Tibial nerve (tissue), 4 donors: ENCODE data around the gene FAM98A. TPM values are rescaled to one million over a fixed set of nuclear protein-coding genes. Genes with fewer than 3 reads are reported as not detected.

Experiments used
- DNase-seq, 2 donors: peaks; one replicate each; pipeline ENCODE4 v3.0.0-alpha.2; 2019; ENCODE audit warnings: low spot score in 2 of 2
- H3K27ac ChIP-seq, 4 donors: fragments of 200-600 bp; sonication (generic) in 3 of 4; one replicate each; pipeline ENCODE4 v1.5.1; 2017 to 2019; ENCODE audit warnings: mild to moderate bottlenecking in 1 of 4
- H3K27me3 ChIP-seq, 2 donors: fragments of 200-600 bp; sonication (generic) in 1 of 2; one replicate each; pipeline versions ENCODE4 v1.5.1 to v1.6.0; 2017 to 2019
- H3K36me3 ChIP-seq, 3 donors: fragments of 200-600 bp; sonication (generic); one replicate each; pipeline ENCODE4 v1.5.1; 2018 to 2019
- H3K4me1 ChIP-seq, 4 donors: fragments of 200-600 bp; sonication (generic) in 3 of 4; one replicate each; pipeline ENCODE4 v1.5.1; 2017 to 2019
- H3K4me3 ChIP-seq, 4 donors: fragments of 200-600 bp; sonication (generic) in 3 of 4; one replicate each; pipeline ENCODE4 v1.5.1; 2017 to 2019; ENCODE audit warnings: mild to moderate bottlenecking in 1 of 4, moderate library complexity in 1 of 4
- H3K9me3 ChIP-seq, 4 donors: fragments of 200-600 bp; sonication (generic) in 3 of 4; one replicate each; pipeline ENCODE4 v1.5.1; 2017 to 2019
- EP300 ChIP-seq, 2 donors: sonication (generic); formaldehyde crosslinking; IDR thresholded peaks; one replicate each; pipeline ENCODE4 v1.6.1; 2017; ENCODE audit warnings: antibody characterized with exemption in 2 of 2, mild to moderate bottlenecking in 1 of 2
- POLR2A ChIP-seq, 2 donors: fragments of 450-650 bp; IDR thresholded peaks; one replicate each; pipeline ENCODE4 v1.6.1; 2017; ENCODE audit warnings: antibody characterized with exemption in 2 of 2, mild to moderate bottlenecking in 2 of 2, moderate library complexity in 2 of 2
- WGBS, 2 donors: methylation state at CpG; one replicate each; pipeline ENCODE4 v1.1.5; 2018; 5-methylcytosine and 5-hydroxymethylcytosine counted together
- total RNA-seq, 4 donors: library from RNA; depleted of rRNA; stranded (reverse); fragments of >200 nt; gene quantifications; one replicate each; pipeline ENCODE4 v1.1.0, GENCODE V29; 2016
- TF ChIP-seq, protein P1 (sequence below), 5 experiments: fragments of 200-600 bp in 3 of 5; fragments of 450-650 bp in 2 of 5; sonication (generic) in 3 of 5; IDR thresholded peaks; one replicate each; pipeline ENCODE4 v1.5.1; 2016 to 2019; ENCODE audit warnings: antibody characterized with exemption in 5 of 5, mild to moderate bottlenecking in 3 of 5, moderate library complexity in 2 of 5

Gene FAM98A
- total RNA-seq, 4 donors from 2014 or later = 20.4 to 47.9 (median 25.7) TPM

DNA sequence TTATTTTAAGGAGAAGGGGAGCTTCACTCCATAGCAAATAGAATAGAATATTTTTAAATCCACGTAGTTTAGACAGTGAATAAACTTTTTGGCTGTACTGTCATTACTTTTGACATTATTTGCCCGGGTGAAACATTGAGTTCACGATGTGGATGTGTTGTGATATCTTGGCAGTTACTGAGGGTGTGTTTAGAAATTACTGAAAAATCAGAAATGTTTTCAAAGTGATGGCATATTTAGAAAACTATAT, 769 bp upstream of the FAM98A start:
- Histone ChIP-seq H3K27me3 (no peaks in the 10 kb centered on the region), H3K27ac (peak overlapping the region; percentile 72 to 93 (median 78)), H3K4me3 (peak overlapping the region; percentile 41 to 98 (median 88)), H3K4me1 (peaks cover 2 to 35% (median 10%) of the 10 kb centered on the region in 4 donors), H3K36me3 (no peaks in the 10 kb centered on the region), H3K9me3 (no peaks in the 10 kb centered on the region)
- TF ChIP-seq EP300 (IDR thresholded peaks at IDR 0.05) = no peak
- no peak for TF ChIP-seq POLR2A (IDR thresholded peaks at IDR 0.05)
- TF ChIP-seq, protein P1, sequence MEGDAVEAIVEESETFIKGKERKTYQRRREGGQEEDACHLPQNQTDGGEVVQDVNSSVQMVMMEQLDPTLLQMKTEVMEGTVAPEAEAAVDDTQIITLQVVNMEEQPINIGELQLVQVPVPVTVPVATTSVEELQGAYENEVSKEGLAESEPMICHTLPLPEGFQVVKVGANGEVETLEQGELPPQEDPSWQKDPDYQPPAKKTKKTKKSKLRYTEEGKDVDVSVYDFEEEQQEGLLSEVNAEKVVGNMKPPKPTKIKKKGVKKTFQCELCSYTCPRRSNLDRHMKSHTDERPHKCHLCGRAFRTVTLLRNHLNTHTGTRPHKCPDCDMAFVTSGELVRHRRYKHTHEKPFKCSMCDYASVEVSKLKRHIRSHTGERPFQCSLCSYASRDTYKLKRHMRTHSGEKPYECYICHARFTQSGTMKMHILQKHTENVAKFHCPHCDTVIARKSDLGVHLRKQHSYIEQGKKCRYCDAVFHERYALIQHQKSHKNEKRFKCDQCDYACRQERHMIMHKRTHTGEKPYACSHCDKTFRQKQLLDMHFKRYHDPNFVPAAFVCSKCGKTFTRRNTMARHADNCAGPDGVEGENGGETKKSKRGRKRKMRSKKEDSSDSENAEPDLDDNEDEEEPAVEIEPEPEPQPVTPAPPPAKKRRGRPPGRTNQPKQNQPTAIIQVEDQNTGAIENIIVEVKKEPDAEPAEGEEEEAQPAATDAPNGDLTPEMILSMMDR (IDR thresholded peaks at IDR 0.05) = no peak
- DNase-seq = no peak
- 9 to 17% methylated on average over 3 of the region's 3 CpGs for WGBS, 2 donors

GRCh38 chr2:33598561-33599174, 431 bp downstream of the FAM98A start:
- 0% methylated on average over 23 of the region's 23 CpGs for WGBS, 2 donors
- H3K4me1 ChIP-seq = peaks cover 2 to 37% (median 10%) of the 10 kb centered on the region in 4 donors
- H3K9me3 ChIP-seq = no peaks in the 10 kb centered on the region
- no peak for TF ChIP-seq EP300 (IDR thresholded peaks at IDR 0.05)
- TF ChIP-seq, protein P1 (IDR thresholded peaks at IDR 0.05) = no peak
- TF ChIP-seq POLR2A (IDR thresholded peaks at IDR 0.05) = no peak
- DNase-seq = peak in 1 of 2 donors; percentile 14
- H3K4me3 ChIP-seq = peak overlapping the region; percentile 72 to 98 (median 88)
- H3K27me3 ChIP-seq = no peaks in the 10 kb centered on the region
- peaks cover 0 to 6% (median 0%) of the 10 kb centered on the region in 3 donors for H3K36me3 ChIP-seq
- peak overlapping the region; percentile 72 to 93 (median 86) for H3K27ac ChIP-seq

DNA sequence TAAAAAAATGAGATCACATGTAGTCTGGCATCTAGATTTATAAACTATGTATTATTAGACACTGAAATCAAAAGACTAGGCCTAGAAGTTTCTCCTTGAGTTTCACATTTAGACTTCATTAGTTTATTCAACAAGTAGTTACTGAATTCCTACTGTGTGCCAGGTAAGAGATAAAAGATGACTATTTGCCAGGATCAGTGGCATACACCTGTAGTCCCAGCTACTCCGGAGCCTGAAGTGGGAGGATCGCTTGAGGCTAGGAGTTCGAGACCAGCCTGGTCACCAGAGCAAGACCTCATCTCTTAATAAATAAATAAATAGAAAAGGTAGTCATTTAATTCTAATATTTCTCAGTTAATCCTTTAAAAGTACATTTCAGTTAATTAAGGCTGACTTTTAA, 2.1 kb downstream of the FAM98A start:
- H3K27ac ChIP-seq = no peak overlapping the region

DNA sequence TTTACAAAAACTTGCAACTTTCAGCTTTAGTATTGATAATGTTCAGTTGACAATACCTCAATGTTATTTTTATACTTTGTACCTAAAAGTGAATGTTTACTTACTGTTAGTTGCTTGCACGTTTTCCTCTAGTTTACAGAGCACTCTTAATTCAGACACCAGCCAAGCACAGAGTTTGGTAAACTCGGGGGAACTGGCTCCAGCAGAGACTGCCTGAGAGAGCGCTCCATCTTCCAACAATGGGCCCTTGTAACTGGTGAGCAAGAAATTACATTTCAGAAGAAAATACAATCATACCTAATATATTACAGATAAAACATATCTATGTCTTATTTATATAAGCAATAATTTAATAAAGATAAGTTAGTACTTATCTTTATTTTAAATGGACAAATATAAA, 3.7 kb downstream of the FAM98A start:
- H3K36me3 ChIP-seq = peaks cover 0 to 24% (median 0%) of the 10 kb centered on the region in 3 donors
- peaks cover 2 to 68% (median 12%) of the 10 kb centered on the region in 4 donors for H3K4me1 ChIP-seq
- 41% methylated on average over 3 of the region's 3 CpGs for WGBS, 2 donors
- H3K4me3 ChIP-seq = no peak overlapping the region
- DNase-seq = no peak
- no peaks in the 10 kb centered on the region for H3K9me3 ChIP-seq
- no peaks in the 10 kb centered on the region for H3K27me3 ChIP-seq
- no peak overlapping the region for H3K27ac ChIP-seq
- TF ChIP-seq EP300 (IDR thresholded peaks at IDR 0.05) (no peak), POLR2A (IDR thresholded peaks at IDR 0.05) (no peak)
- TF ChIP-seq, protein P1 (IDR thresholded peaks at IDR 0.05) = no peak

More for the DNA sequence above, 2.1 kb downstream of the FAM98A start:
- WGBS, 2 donors = 82 to 96% methylated on average over 3 of the region's 3 CpGs
- Histone ChIP-seq H3K4me3 (no peak overlapping the region), H3K27me3 (no peaks in the 10 kb centered on the region), H3K36me3 (peaks cover 0 to 22% (median 0%) of the 10 kb centered on the region in 3 donors), H3K4me1 (peaks cover 2 to 51% (median 10%) of the 10 kb centered on the region in 4 donors), H3K9me3 (no peaks in the 10 kb centered on the region)
- no peak for DNase-seq
- TF ChIP-seq, protein P1 (IDR thresholded peaks at IDR 0.05) = no peak
- TF ChIP-seq POLR2A (IDR thresholded peaks at IDR 0.05) (no peak), EP300 (IDR thresholded peaks at IDR 0.05) (no peak)

GRCh38 chr2:33589444-33589843, 9.7 kb downstream of the FAM98A start:
- H3K4me1 ChIP-seq = peaks cover 0 to 62% (median 11%) of the 10 kb centered on the region in 4 donors

More at GRCh38 chr2:33589444-33589843, 9.7 kb downstream of the FAM98A start:
- no peaks in the 10 kb centered on the region for H3K9me3 ChIP-seq
- TF ChIP-seq POLR2A (IDR thresholded peaks at IDR 0.05) = no peak
- no peak for TF ChIP-seq EP300 (IDR thresholded peaks at IDR 0.05)
- TF ChIP-seq, protein P1 (IDR thresholded peaks at IDR 0.05) = no peak
- H3K4me3 ChIP-seq = no peak overlapping the region
- H3K27me3 ChIP-seq = no peaks in the 10 kb centered on the region
- no peak for DNase-seq
- WGBS, 2 donors = 5 to 18% methylated on average over 1 of the region's 1 CpG
- H3K27ac ChIP-seq = peak overlapping the region in 2 of 4 donors; percentile 26 to 70
- H3K36me3 ChIP-seq = peaks cover 0 to 55% (median 9%) of the 10 kb centered on the region in 3 donors
